Mesothelial cell of epicardium (in vitro differentiated cells): Measurements from ENCODE around the gene TBC1D5. TPM values are rescaled to one million over a fixed set of nuclear protein-coding genes. Genes with fewer than 3 reads are reported as not detected.
A peak's percentile ranks its signal among the peaks of the same experiment; 100 is the strongest.

Experiments
- DNase-seq, 2 experiments: peaks; one replicate each; pipeline ENCODE4 v3.0.0; 2021; ENCODE audit warnings: low spot score in 2 of 2; ENCODE audit not compliant: unreplicated experiment in 2 of 2
- H3K27ac Mint-ChIP-seq: 2 replicates; pipeline ENCODE4 v1.8.0; 2021; ENCODE audit warnings: mixed read lengths
- H3K27me3 Mint-ChIP-seq: 2 replicates; pipeline ENCODE4 v1.8.0; 2021; ENCODE audit warnings: low read depth, mixed read lengths
- H3K36me3 Mint-ChIP-seq: 2 replicates; pipeline ENCODE4 v1.8.0; 2021; ENCODE audit warnings: mixed read lengths
- H3K4me1 Mint-ChIP-seq: 2 replicates; pipeline ENCODE4 v1.8.0; 2021; ENCODE audit warnings: mixed read lengths
- H3K4me3 Mint-ChIP-seq: 2 replicates; pipeline ENCODE4 v1.8.0; 2021; ENCODE audit warnings: mild to moderate bottlenecking, moderate library complexity, mixed read lengths
- H3K9me3 Mint-ChIP-seq: 2 replicates; pipeline ENCODE4 v1.8.0; 2021; ENCODE audit warnings: mixed read lengths
- CTCF ChIP-seq: fragments of 200-600 bp; sonication (generic); IDR thresholded peaks from one replicate; pipeline ENCODE4 v1.5.0; 2021; ENCODE audit warnings: antibody characterized with exemption; ENCODE audit not compliant: unreplicated experiment
- total RNA-seq: library from RNA; stranded (reverse); gene quantifications from 3 replicates; pipeline ENCODE4 v1.2.1, GENCODE V29; 2021

TBC1D5 gene
- total RNA-seq, 1 donor from 2014 or later = 75.3 TPM

GRCh38 chr3:17589888-17590287 is 152.5 kb downstream of the TBC1D5 start:
- H3K4me1 Mint-ChIP-seq = no peaks in the 10 kb centered on the region
- no peak overlapping the region for H3K4me3 Mint-ChIP-seq
- TF ChIP-seq CTCF = no peak
- H3K9me3 Mint-ChIP-seq = peaks cover 42% of the 10 kb centered on the region
- no peak overlapping the region for H3K27ac Mint-ChIP-seq
- no peaks in the 10 kb centered on the region for H3K27me3 Mint-ChIP-seq
- DNase-seq = no peak
- H3K36me3 Mint-ChIP-seq = peaks cover 44% of the 10 kb centered on the region

- Mint-ChIP-seq H3K27ac (no peak overlapping the region), H3K4me1 (no peaks in the 10 kb centered on the region), H3K9me3 (peaks cover 29% of the 10 kb centered on the region), H3K27me3 (no peaks in the 10 kb centered on the region), H3K36me3 (peaks cover 33% of the 10 kb centered on the region), H3K4me3 (no peak overlapping the region)
- no peak for TF ChIP-seq CTCF
- no peak for DNase-seq
Observed at GRCh38 chr3:17588422-17588821, 154.0 kb downstream of the TBC1D5 start.

GRCh38 chr3:17585394-17586325 is 156.8 kb downstream of the TBC1D5 start:
- Mint-ChIP-seq H3K27ac (peak overlapping the region; percentile 13), H3K27me3 (no peaks in the 10 kb centered on the region), H3K9me3 (peaks cover 19% of the 10 kb centered on the region), H3K36me3 (peaks cover 18% of the 10 kb centered on the region), H3K4me1 (no peaks in the 10 kb centered on the region), H3K4me3 (no peak overlapping the region)
- no peak for TF ChIP-seq CTCF
- no peak for DNase-seq

- peaks cover 2% of the 10 kb centered on the region for H3K36me3 Mint-ChIP-seq
- DNase-seq = no peak
- H3K27me3 Mint-ChIP-seq = no peaks in the 10 kb centered on the region
- TF ChIP-seq CTCF = no peak
- no peaks in the 10 kb centered on the region for H3K4me1 Mint-ChIP-seq
- no peak overlapping the region for H3K27ac Mint-ChIP-seq
- no peak overlapping the region for H3K4me3 Mint-ChIP-seq
- peaks cover 4% of the 10 kb centered on the region for H3K9me3 Mint-ChIP-seq
Observed at GRCh38 chr3:17584066-17584465, 158.4 kb downstream of the TBC1D5 start.

GRCh38 chr3:17583530-17583929 is 158.9 kb downstream of the TBC1D5 start:
- no peak overlapping the region for H3K27ac Mint-ChIP-seq
- H3K27me3 Mint-ChIP-seq = no peaks in the 10 kb centered on the region
- H3K9me3 Mint-ChIP-seq = no peaks in the 10 kb centered on the region
- DNase-seq = no peak
- no peaks in the 10 kb centered on the region for H3K4me1 Mint-ChIP-seq
- no peak for TF ChIP-seq CTCF
- H3K4me3 Mint-ChIP-seq = no peak overlapping the region
- no peaks in the 10 kb centered on the region for H3K36me3 Mint-ChIP-seq
